ENCODE data around the gene AHCYL2.
A peak's percentile ranks its signal among the peaks of the same experiment; 100 is the strongest.

The AHCYL2 gene

GRCh38 chr7:129224251-129225205, at the start of gene AHCYL2:
TSS of gene AHCYL2 (plus strand) at chr7:129225030.
- Histone ChIP-seq H3K27me3 (ENCODE audit: insufficient read depth, low read length, poor library complexity, severe bottlenecking) (no peaks in the 10 kb centered on the region), H3F3A (ENCODE audit: low read depth) (no peaks in the 10 kb centered on the region), H3K4me3 (ENCODE audit: low read length, poor library complexity, severe bottlenecking) (peak within 1 kb of the TSS; percentile 95), H3K79me2 (ENCODE audit: insufficient read depth, low read length) (peaks cover 17% of the 10 kb centered on the region; the same call in 1 of the 2 replicates), H3K36me3 (ENCODE audit: insufficient read depth, low read length) (no peaks in the 10 kb centered on the region), H3K4me1 (ENCODE audit: insufficient read depth, low read length, poor library complexity, severe bottlenecking) (peaks cover 34% of the 10 kb centered on the region), H2AFZ (ENCODE audit: low read length) (peak within 1 kb of the TSS; percentile 91), H4K20me1 (ENCODE audit: insufficient read depth, low read length, poor library complexity, severe bottlenecking) (no peaks in the 10 kb centered on the region), H3K9me3 (ENCODE audit: insufficient read depth, low read depth, low read length) (no peaks in the 10 kb centered on the region), H3K9ac (ENCODE audit: low read depth, low read length, poor library complexity, severe bottlenecking) (peak within 1 kb of the TSS; percentile 65), H3K9me2 (replicated peaks; ENCODE audit: low read depth, low read length) (no peaks in the 10 kb centered on the region), H3K4me2 (ENCODE audit: low read depth, low read length, poor library complexity, severe bottlenecking) (peak within 1 kb of the TSS; percentile 84)
- TF ChIP-seq CTCF (conservative IDR thresholded peaks at IDR 0.05; ENCODE audit: low read length), result no peak
- TF ChIP-seq EZH2phosphoT487 (IDR thresholded peaks at IDR 0.05; ENCODE audit: borderline replicate concordance), result no peak

- H3K4me2 ChIP-seq (ENCODE audit: low read depth, low read length, poor library complexity, severe bottlenecking), result no peak overlapping the region
- H3K4me1 ChIP-seq (ENCODE audit: insufficient read depth, low read length, poor library complexity, severe bottlenecking), result no peaks in the 10 kb centered on the region
- H3K9me3 ChIP-seq (ENCODE audit: insufficient read depth, low read depth, low read length), result no peaks in the 10 kb centered on the region
- no peaks in the 10 kb centered on the region for H4K20me1 ChIP-seq (ENCODE audit: insufficient read depth, low read length, poor library complexity, severe bottlenecking)
- H2AFZ ChIP-seq (ENCODE audit: low read length), result no peak overlapping the region
- no peak overlapping the region for H3K4me3 ChIP-seq (ENCODE audit: low read length, poor library complexity, severe bottlenecking)
- no peaks in the 10 kb centered on the region for H3K9me2 ChIP-seq (replicated peaks; ENCODE audit: low read depth, low read length)
- H3K79me2 ChIP-seq (ENCODE audit: insufficient read depth, low read length), result no peaks in the 10 kb centered on the region
- TF ChIP-seq EZH2phosphoT487 (IDR thresholded peaks at IDR 0.05; ENCODE audit: borderline replicate concordance) (no peak), CTCF (conservative IDR thresholded peaks at IDR 0.05; ENCODE audit: low read length) (no peak)
- H3F3A ChIP-seq (ENCODE audit: low read depth), result no peaks in the 10 kb centered on the region
- H3K36me3 ChIP-seq (ENCODE audit: insufficient read depth, low read length), result no peaks in the 10 kb centered on the region
- H3K27me3 ChIP-seq (ENCODE audit: insufficient read depth, low read length, poor library complexity, severe bottlenecking), result no peaks in the 10 kb centered on the region
- H3K9ac ChIP-seq (ENCODE audit: low read depth, low read length, poor library complexity, severe bottlenecking), result no peak overlapping the region
Observed at GRCh38 chr7:129176916-129177710, 47.7 kb upstream of the AHCYL2 start.

GRCh38 chr7:129184981-129185670, 39.7 kb upstream of the AHCYL2 start:
- Histone ChIP-seq H3K79me2 (ENCODE audit: insufficient read depth, low read length) (peaks cover 12% of the 10 kb centered on the region; the same call in 1 of the 2 replicates), H3F3A (ENCODE audit: low read depth) (no peaks in the 10 kb centered on the region; the same call in 1 of the 2 replicates), H3K4me3 (ENCODE audit: low read length, poor library complexity, severe bottlenecking) (no peak overlapping the region), H3K9me3 (ENCODE audit: insufficient read depth, low read depth, low read length) (no peaks in the 10 kb centered on the region), H3K9ac (ENCODE audit: low read depth, low read length, poor library complexity, severe bottlenecking) (no peak overlapping the region), H2AFZ (ENCODE audit: low read length) (no peak overlapping the region), H4K20me1 (ENCODE audit: insufficient read depth, low read length, poor library complexity, severe bottlenecking) (peaks cover 6% of the 10 kb centered on the region), H3K36me3 (ENCODE audit: insufficient read depth, low read length) (no peaks in the 10 kb centered on the region), H3K4me1 (ENCODE audit: insufficient read depth, low read length, poor library complexity, severe bottlenecking) (peaks cover 15% of the 10 kb centered on the region), H3K27me3 (ENCODE audit: insufficient read depth, low read length, poor library complexity, severe bottlenecking) (no peaks in the 10 kb centered on the region), H3K4me2 (ENCODE audit: low read depth, low read length, poor library complexity, severe bottlenecking) (no peak overlapping the region), H3K9me2 (replicated peaks; ENCODE audit: low read depth, low read length) (no peaks in the 10 kb centered on the region)
- no peak for TF ChIP-seq CTCF (conservative IDR thresholded peaks at IDR 0.05; ENCODE audit: low read length)

Data from Loucy (cell line).